ENCODE results near the gene WHAMM.

Gene WHAMM

DNA sequence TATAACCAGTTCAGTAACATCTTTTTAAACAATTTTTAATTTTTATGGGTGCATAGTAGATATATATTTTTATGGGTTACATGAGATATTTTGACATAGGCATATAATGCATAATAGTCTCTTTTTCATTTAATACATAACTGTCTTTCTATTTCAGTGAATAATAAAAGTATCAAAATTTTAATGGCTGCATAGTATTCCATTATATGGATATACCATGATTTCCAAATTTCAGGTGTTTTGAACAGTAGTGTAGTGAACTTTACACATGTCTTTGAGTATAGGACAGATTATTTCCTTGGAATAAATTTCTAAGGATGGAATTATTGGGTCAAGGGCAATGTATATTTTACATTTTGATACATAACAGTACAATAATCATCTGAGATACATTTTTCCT is 10.7 kb downstream of the WHAMM start:
- no peak for TF ChIP-seq POLR2AphosphoS5 (IDR thresholded peaks at IDR 0.05; ENCODE audit: low read depth, low read length)
- no peak for TF ChIP-seq FOXP2 (optimal IDR thresholded peaks at IDR 0.05; ENCODE audit: borderline replicate concordance, extremely low read depth, extremely low read length, insufficient read depth)
- no peak for TF ChIP-seq REST (IDR thresholded peaks at IDR 0.05; ENCODE audit: insufficient read depth in 1 of 2, low read depth in 2 of 2, low read length in 2 of 2)
- no peak for TF ChIP-seq TAF1 (IDR thresholded peaks at IDR 0.05; ENCODE audit: borderline replicate concordance, insufficient read depth, low read length)
- no peak for TF ChIP-seq SIN3A (IDR thresholded peaks at IDR 0.05; ENCODE audit: borderline replicate concordance, insufficient read depth, low read length)

GRCh38 chr15:82823049-82823448 is 13.6 kb downstream of the WHAMM start:
- TF ChIP-seq SIN3A (IDR thresholded peaks at IDR 0.05; ENCODE audit: borderline replicate concordance, insufficient read depth, low read length) (no peak), REST (IDR thresholded peaks at IDR 0.05; ENCODE audit: insufficient read depth in 1 of 2, low read depth in 2 of 2, low read length in 2 of 2) (no peak), POLR2AphosphoS5 (IDR thresholded peaks at IDR 0.05; ENCODE audit: low read depth, low read length) (no peak), TAF1 (IDR thresholded peaks at IDR 0.05; ENCODE audit: borderline replicate concordance, insufficient read depth, low read length) (no peak), FOXP2 (optimal IDR thresholded peaks at IDR 0.05; ENCODE audit: borderline replicate concordance, extremely low read depth, extremely low read length, insufficient read depth) (no peak)

DNA sequence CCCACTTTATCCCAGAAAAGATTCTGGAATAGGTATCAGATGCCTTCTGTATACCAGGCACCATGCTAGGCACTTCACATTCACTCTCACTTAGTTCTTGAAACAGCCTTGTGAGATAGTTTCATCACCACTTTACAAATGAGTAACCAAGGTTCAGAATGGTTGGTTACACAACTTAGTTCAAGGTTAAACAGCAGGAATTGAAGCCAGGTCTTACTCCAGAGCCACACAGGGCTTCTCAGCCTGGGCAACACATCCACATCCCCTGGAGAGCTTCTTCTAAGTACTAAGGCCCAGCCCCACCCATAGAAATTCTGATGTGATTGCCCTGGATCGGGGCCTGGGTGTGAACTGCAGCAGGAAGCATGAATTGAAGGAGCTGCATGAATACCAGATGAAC is 18.6 kb downstream of the WHAMM start:
- TF ChIP-seq SIN3A (IDR thresholded peaks at IDR 0.05; ENCODE audit: borderline replicate concordance, insufficient read depth, low read length): no peak
- no peak for TF ChIP-seq REST (IDR thresholded peaks at IDR 0.05; ENCODE audit: insufficient read depth in 1 of 2, low read depth in 2 of 2, low read length in 2 of 2)
- TF ChIP-seq FOXP2 (optimal IDR thresholded peaks at IDR 0.05; ENCODE audit: borderline replicate concordance, extremely low read depth, extremely low read length, insufficient read depth): no peak
- no peak for TF ChIP-seq POLR2AphosphoS5 (IDR thresholded peaks at IDR 0.05; ENCODE audit: low read depth, low read length)
- TF ChIP-seq TAF1 (IDR thresholded peaks at IDR 0.05; ENCODE audit: borderline replicate concordance, insufficient read depth, low read length): no peak

- TF ChIP-seq POLR2AphosphoS5 (IDR thresholded peaks at IDR 0.05; ENCODE audit: low read depth, low read length): no peak
- no peak for TF ChIP-seq FOXP2 (optimal IDR thresholded peaks at IDR 0.05; ENCODE audit: borderline replicate concordance, extremely low read depth, extremely low read length, insufficient read depth)
- TF ChIP-seq SIN3A (IDR thresholded peaks at IDR 0.05; ENCODE audit: borderline replicate concordance, insufficient read depth, low read length): no peak
- TF ChIP-seq REST (IDR thresholded peaks at IDR 0.05; ENCODE audit: insufficient read depth in 1 of 2, low read depth in 2 of 2, low read length in 2 of 2): no peak
- no peak for TF ChIP-seq TAF1 (IDR thresholded peaks at IDR 0.05; ENCODE audit: borderline replicate concordance, insufficient read depth, low read length)
These were observed 19.8 kb downstream of the WHAMM start for GRCh38 chr15:82829234-82829633.
